Eye (tissue), 1 donor: ENCODE measurements around the gene MSANTD1.

Experiments
- DNase-seq: peaks from one replicate; pipeline ENCODE4 v3.0.0-alpha.2; 2015

Gene MSANTD1

GRCh38 chr4:3248811-3249661 lies at the start of gene MSANTD1:
MSANTD1 (plus strand) TSS chr4:3249159; CDS start chr4:3249223, 64 bp downstream.
- peak; percentile 77 for DNase-seq

DNA sequence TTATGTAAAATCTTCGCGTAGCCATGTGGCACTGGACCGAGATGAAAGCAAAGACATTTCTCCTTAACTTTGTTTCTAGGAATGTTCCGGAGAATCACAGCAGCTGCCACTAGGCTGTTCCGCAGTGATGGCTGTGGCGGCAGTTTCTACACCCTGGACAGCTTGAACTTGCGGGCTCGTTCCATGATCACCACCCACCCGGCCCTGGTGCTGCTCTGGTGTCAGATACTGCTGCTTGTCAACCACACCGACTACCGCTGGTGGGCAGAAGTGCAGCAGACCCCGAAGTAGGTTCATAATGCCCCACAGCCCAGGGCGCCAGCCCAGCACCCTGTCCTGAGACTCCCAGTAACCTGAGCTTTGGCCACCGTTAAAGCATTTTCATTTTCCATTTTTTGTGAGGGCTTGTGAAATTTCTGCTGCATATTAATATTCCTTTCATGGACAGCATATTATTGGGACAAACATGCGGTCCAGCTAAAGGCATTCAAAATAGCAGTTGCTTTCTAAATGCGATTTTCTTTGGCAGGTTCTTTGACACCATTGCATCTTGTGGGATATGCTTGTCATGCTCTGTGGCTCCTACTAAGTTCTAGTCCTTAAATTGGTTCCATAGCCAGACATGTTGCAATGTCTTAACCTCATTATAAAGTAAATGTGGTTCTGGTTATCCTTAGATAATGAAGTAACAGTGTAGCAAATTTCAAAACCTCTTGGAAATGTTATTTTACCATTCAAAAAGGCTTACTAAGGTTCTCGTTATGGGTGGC lies 49.1 kb upstream of the MSANTD1 start:
- DNase-seq = no peak

DNA sequence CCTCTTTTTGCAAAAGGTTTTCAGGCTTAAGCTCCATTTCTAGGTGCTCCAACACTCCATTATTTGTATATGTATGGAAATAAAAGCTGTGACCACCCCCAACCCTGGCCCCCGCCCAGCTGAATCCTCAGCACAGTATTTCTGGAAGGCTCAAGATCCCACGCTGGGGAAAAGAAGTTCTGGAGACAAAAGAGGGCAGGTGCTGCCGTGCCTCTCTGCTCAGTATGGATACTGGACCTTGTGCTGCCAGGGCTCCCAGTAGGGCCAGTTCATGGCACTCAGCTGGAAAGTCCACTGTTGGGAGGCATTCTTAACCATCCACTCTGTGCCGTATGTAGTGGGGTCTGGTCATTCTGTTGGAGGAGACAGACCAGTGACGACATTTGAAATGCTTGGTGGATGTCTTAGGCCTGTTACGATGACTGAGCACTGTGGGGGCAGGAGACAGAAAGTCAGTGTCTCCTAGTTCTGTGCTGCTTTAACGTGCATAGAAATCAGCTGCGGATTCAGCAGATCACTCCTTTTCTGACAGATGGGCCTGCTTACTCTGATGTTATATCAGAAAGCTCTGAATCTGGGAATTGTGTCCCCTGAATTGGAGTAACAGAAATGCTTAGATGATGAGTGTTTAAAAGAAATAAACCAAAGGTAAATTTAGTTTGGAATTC lies 48.4 kb upstream of the MSANTD1 start:
- DNase-seq = no peak

DNA sequence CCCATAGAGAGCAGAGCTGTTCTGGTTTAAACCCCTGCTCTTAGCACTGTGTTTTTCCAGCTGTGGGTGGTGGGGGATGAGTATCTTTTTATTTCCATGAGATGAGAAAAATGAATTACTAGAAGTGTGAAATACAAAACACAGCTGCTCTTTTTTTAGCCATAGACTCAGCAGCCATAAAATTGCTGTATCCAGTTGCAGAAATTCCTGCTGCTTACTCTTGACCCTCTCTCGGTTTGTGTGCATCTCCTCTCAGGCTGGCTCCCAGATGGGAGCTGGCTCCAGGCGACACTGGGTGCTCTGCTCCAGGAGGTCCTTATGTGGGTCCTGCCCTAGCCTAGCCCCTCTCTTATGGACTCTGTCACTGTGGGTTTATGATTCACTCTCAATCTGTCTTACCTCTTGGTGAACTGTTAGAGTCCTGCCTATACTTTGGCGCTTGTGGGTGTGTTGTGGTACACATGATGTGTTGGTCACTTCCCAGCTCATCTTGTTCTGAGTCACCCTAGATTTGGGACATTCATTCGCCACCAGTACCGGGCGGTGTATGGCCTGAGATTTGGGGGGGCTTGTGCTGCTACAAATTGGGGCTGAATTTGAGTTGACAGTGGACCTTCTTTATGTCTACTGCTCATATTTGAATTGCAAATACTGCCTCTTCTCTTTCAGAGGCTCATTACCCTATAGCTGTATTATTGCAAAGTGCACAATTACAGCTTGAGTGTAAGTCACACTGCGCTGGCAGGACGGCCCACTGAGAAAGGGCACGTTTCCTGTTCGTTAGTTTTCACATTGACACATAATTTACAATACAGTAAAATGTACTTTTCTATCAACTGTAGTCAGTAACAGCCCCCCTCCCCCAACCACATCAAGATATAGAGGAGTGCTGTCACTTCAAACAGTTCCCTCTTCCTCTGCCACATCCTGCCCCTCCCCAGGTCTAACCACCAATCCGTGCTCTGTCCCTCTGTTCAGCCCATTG lies 46.9 kb upstream of the MSANTD1 start:
- peak; percentile 20 for DNase-seq

DNA sequence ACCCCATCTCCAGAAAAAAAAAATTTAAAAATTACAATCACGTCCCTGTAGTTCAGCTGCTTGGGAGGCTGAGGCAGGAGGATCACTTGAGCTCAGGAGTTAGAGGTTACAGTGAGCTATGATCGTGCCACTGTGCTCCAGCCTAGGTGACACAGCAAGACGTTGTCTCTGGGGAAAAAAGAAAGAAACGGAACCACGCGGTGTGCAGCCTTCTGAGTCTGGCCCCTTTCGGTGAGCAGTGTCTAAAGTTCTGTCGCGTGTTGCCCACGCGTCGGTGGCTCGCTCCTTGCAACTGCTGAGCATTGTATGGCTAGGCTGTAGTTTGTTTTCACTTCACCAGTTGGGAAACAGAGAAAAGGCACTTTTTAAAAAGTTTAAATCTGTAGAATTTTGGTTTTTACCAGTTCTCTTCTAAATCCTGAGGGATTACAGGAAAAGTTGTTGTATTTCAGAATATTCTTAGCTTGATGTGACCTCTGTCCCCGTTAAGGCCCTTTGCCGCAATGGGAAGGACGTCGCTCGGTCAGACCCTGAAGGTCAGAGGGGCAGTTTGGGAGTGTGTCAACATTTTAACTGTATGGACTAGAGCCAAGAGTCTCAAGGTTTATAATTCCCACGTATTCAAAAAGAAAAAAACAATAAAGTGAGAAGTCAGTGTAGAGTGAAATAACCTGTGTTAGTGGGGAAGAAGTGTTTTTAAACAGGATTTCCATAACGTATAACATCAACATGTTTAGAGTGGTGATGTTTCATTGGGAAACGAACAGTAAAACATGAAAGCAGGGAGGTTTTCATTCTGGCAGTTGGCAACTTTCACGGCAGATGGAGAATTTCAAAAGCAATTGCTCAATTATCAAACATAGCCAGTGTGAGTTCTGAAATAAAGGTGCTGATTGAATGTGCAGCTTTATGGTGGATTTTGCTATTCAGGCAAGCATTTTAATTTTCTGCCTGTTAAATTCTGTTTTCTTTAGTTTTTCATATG lies 45.8 kb upstream of the MSANTD1 start:
- DNase-seq = no peak

DNA sequence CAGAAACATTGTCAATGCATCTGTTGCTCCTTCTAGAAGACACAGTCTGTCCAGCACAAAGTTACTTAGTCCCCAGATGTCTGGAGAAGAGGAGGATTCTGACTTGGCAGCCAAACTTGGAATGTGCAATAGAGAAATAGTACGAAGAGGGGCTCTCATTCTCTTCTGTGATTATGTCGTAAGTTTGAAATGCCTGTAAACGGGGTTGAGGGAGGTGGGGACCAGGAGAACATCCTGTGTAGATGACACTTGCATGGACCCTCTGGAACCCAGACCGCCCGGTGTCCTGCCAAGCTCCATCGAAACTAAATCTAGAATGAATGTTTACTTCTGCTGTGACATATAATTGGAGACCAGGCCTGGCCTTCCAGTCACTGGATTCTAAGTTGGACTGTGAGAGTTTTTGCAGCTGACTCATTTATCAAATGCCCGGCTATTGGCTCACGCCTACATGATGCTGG lies 45.0 kb upstream of the MSANTD1 start:
- DNase-seq = no peak

- no peak for DNase-seq
Measured at GRCh38 chr4:3205995-3206394, 43.0 kb upstream of the MSANTD1 start.

GRCh38 chr4:3206439-3207100 lies 42.4 kb upstream of the MSANTD1 start:
- DNase-seq = no peak

- no peak for DNase-seq
Measured at GRCh38 chr4:3207531-3208037, 41.4 kb upstream of the MSANTD1 start.

DNA sequence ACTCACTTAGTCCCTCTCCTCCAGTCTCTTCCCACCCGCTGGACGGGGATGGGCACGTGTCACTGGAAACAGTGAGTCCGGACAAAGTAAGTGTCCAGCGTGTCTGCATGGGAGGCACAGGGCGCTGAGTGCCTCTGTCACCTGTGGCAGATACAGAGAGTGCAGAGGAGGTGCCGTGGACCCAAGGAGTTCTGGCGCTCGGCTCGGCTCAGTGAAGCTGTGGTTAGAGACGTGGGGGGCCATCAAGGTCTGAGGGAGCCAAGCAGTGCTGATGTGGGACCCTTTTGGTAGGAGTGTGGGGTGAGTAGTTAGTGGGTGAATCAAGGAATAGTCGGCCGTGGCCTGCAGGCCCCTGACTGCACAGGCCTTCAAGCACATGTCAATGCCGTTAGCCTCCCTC lies 40.1 kb upstream of the MSANTD1 start:
- DNase-seq = no peak

GRCh38 chr4:3209551-3210325 lies 39.2 kb upstream of the MSANTD1 start:
- no peak for DNase-seq

- no peak for DNase-seq
Measured at GRCh38 chr4:3210467-3210866, 38.5 kb upstream of the MSANTD1 start.

DNA sequence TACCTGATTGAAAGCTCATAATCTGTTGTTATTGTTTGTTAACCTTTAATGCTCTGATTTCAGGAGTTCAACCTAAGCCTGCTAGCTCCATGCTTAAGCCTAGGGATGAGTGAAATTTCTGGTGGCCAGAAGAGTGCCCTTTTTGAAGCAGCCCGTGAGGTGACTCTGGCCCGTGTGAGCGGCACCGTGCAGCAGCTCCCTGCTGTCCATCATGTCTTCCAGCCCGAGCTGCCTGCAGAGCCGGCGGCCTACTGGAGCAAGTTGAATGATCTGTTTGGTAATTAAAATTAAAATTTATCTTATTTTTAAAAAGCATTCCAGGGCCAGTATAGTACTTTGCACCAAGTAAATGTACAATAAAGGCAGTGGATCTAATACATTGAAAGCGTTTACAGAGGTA lies 37.1 kb upstream of the MSANTD1 start:
- no peak for DNase-seq

GRCh38 chr4:3212391-3213105 lies 36.4 kb upstream of the MSANTD1 start:
- DNase-seq = no peak

- DNase-seq = no peak
Measured at GRCh38 chr4:3213106-3213425, 35.9 kb upstream of the MSANTD1 start.

DNA sequence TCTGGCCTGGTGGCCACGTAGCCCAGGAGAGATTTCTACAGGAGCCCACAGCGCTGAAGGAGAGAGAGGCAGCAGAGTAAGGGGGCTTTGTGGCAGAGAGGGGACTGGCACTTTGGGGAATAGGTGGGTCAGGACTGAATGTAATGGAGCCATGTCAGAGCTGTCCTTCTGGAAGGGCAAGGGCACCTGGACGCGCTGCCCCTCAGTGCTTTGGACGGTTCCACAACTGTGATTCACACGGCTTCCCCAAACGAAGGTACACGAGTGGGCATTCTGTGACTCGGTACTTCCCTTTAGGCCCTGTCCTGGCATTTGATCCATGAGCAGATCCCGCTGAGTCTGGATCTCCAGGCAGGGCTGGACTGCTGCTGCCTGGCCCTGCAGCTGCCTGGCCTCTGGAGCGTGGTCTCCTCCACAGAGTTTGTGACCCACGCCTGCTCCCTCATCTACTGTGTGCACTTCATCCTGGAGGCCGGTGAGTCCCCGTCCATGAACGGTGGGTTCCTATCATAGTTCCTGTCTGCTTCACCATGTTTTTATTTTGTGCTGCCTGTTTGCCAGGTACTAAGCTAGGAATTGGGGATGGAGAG lies 35.2 kb upstream of the MSANTD1 start:
- DNase-seq = no peak

DNA sequence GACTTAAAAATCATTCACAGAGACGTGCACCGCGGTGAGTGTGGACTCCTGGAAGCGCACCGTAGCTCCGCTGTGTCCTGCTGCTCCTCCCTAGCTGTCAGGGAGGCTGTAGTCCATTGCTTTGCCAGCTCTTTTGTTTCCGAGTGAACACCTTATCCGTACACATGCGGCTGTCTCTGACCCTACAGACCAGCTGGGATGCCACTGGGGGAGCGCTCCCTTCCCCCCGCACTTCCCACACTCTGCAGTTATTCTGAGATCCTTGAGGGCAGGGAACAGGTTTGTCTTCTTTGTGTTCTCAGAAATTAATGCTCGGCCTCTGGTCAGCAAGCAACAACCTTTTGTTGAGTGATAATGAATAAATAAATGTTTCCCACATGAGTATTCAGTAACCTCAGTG lies 33.7 kb upstream of the MSANTD1 start:
- DNase-seq = no peak

DNA sequence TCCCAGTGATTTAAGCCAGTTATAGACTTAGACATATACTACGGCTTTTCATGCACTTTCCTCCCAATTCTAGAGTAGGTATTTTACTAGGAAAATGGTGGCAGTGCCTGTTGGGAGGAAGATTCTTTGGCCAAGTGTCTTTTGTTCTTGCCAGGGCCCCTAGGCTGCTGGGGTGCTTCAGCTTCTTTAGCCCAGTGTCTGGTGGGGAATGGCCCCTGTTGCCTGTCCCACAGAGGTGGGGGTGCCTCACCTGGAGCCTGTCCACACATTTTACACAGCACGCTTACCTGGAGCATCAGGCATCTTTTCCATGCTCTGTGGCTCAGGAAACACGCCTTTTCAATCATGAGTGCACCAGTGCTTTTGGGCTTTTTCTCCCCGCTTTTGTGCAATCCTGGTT lies 33.2 kb upstream of the MSANTD1 start:
- DNase-seq = no peak
